Measurements from ENCODE around the gene NKAIN4. TPM values are rescaled to one million over a fixed set of nuclear protein-coding genes. Genes with fewer than 3 reads are reported as not detected.

NKAIN4 gene
- total RNA-seq, 1 experiment from 2014 or later: 3.0 TPM

GRCh38 chr20:63205896-63206295 is 48.4 kb downstream of the NKAIN4 start:
- Histone ChIP-seq H3K27me3 (ENCODE audit: control insufficient read depth, insufficient read depth, low read length) (no peaks in the 10 kb centered on the region), H3K36me3 (replicated peaks; ENCODE audit: control insufficient read depth, insufficient read depth, low read length) (peaks cover 48% of the 10 kb centered on the region), H3K4me3 (ENCODE audit: insufficient read depth, low read depth, low read length) (no peak overlapping the region)
- DNase-seq: no peak

DNA sequence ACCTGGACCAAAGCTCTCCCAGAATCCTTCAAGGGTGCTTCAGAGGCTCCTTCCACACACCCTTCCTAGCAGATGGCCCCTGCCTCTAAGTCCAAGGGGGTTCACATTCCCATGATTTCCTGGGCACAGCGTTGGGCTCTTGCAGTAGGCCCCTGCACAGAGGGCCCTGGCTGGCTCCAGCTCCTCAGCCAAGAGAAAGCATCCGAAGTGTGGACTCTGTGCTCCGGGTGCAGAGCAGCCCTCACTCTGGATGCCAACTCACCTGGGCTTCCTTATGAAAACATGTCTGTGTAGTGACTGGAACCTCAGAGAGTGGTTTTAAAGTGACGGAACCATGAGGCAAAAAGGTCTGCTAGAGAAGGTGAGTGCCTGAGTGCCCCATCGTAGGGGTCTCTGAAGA is 49.9 kb downstream of the NKAIN4 start:
- no peak for DNase-seq
- no peak overlapping the region for H3K4me3 ChIP-seq (ENCODE audit: insufficient read depth, low read depth, low read length)
- peaks cover 43% of the 10 kb centered on the region for H3K36me3 ChIP-seq (replicated peaks; ENCODE audit: control insufficient read depth, insufficient read depth, low read length)
- H3K27me3 ChIP-seq (ENCODE audit: control insufficient read depth, insufficient read depth, low read length): no peaks in the 10 kb centered on the region

GRCh38 chr20:63202811-63203526 is 51.3 kb downstream of the NKAIN4 start:
- Histone ChIP-seq H3K4me3 (ENCODE audit: insufficient read depth, low read depth, low read length) (no peak overlapping the region), H3K36me3 (replicated peaks; ENCODE audit: control insufficient read depth, insufficient read depth, low read length) (peaks cover 36% of the 10 kb centered on the region), H3K27me3 (ENCODE audit: control insufficient read depth, insufficient read depth, low read length) (no peaks in the 10 kb centered on the region)
- DNase-seq: no peak

DNA sequence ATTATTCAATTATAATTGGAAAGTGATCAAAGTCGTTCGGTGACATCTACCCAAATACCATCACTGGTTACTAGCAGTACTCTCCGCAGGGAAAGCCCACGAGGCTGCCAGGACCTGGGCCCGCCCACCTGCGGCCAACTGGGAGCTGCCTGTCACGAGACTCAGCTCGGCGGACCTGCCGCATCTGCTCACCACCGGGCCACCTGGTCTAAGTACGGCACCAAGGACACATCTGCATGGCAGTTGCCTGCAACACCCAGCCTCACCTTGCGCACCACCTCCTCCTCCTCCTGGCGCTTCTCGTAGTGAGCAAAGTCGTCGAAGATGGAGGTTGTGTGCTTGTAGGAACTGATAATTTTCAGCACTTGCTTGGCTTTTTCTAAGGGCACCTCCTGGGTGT is 52.2 kb downstream of the NKAIN4 start:
- Histone ChIP-seq H3K27me3 (ENCODE audit: control insufficient read depth, insufficient read depth, low read length) (no peaks in the 10 kb centered on the region), H3K4me3 (ENCODE audit: insufficient read depth, low read depth, low read length) (no peak overlapping the region), H3K36me3 (replicated peaks; ENCODE audit: control insufficient read depth, insufficient read depth, low read length) (peaks cover 34% of the 10 kb centered on the region)
- DNase-seq: no peak

- Histone ChIP-seq H3K36me3 (replicated peaks; ENCODE audit: control insufficient read depth, insufficient read depth, low read length) (peaks cover 20% of the 10 kb centered on the region), H3K27me3 (ENCODE audit: control insufficient read depth, insufficient read depth, low read length) (no peaks in the 10 kb centered on the region), H3K4me3 (ENCODE audit: insufficient read depth, low read depth, low read length) (no peak overlapping the region)
- DNase-seq: no peak
Measured at GRCh38 chr20:63198606-63199005, 55.7 kb downstream of the NKAIN4 start.

DNA sequence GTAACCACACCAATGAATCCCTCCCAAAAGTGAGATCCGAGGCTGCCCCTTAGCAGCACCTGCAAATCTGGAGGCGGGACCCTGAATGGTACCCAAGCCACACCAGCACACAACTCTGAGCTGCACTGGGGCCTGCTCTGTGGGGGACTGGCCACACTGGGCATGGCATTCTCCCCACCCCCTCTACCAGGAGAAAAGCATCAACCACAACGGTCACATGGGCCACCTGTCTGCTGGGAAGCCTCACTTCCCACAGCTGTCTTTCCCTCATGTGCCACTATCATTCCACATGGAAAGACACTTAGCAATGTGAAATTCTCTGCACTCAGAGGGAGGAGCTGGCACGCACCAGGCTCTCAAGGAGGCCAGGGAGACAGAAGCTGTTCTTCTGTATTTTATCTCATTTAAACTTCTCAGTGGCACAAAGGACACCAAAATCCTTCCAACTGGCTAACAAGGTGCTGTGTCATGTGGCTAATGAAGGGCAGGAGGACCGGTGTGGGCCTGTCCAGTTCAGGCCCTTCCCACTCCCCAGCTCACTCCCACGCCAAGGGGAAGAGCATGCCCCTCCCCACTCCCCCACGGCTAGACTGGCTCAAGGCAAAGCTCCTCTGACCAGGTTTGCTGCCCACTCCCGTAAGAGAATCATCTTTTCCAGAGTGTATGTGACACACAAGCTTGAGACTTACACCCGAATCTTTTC is 57.3 kb downstream of the NKAIN4 start:
- no peak overlapping the region for H3K4me3 ChIP-seq (ENCODE audit: insufficient read depth, low read depth, low read length)
- DNase-seq: no peak
- H3K36me3 ChIP-seq (replicated peaks; ENCODE audit: control insufficient read depth, insufficient read depth, low read length): peaks cover 9% of the 10 kb centered on the region
- no peaks in the 10 kb centered on the region for H3K27me3 ChIP-seq (ENCODE audit: control insufficient read depth, insufficient read depth, low read length)

GRCh38 chr20:63194797-63195173 is 59.5 kb downstream of the NKAIN4 start:
- Histone ChIP-seq H3K4me3 (ENCODE audit: insufficient read depth, low read depth, low read length) (no peak overlapping the region), H3K36me3 (replicated peaks; ENCODE audit: control insufficient read depth, insufficient read depth, low read length) (peaks cover 6% of the 10 kb centered on the region), H3K27me3 (ENCODE audit: control insufficient read depth, insufficient read depth, low read length) (no peaks in the 10 kb centered on the region)
- no peak for DNase-seq

- H3K27me3 ChIP-seq (ENCODE audit: control insufficient read depth, insufficient read depth, low read length): no peaks in the 10 kb centered on the region
- H3K4me3 ChIP-seq (ENCODE audit: insufficient read depth, low read depth, low read length): no peak overlapping the region
- no peak for DNase-seq
- H3K36me3 ChIP-seq (replicated peaks; ENCODE audit: control insufficient read depth, insufficient read depth, low read length): peaks cover 6% of the 10 kb centered on the region
Measured at GRCh38 chr20:63194007-63194796, 60.1 kb downstream of the NKAIN4 start.

DNA sequence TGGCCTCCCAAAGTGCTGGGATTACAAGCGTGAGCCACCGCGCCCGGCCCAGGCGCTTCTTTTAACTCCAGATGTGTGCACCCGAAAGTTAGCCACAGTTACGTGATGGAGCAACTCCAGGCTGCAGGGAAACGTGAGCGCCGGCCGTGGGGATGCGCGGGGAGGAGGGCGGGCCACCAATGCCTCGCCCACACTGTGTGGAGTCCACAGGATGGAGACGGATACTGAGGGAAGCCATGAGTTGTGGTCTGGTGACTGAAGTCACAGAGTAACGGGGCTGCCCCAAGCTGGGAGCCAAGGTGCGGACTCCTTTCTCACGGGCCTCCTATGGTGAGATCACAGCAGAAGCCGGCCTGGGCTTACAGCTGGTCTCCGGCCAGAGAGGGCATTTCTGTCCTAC is 61.5 kb downstream of the NKAIN4 start:
- H3K36me3 ChIP-seq (replicated peaks; ENCODE audit: control insufficient read depth, insufficient read depth, low read length): peaks cover 6% of the 10 kb centered on the region; the same call in 1 of the 2 replicates

DNA sequence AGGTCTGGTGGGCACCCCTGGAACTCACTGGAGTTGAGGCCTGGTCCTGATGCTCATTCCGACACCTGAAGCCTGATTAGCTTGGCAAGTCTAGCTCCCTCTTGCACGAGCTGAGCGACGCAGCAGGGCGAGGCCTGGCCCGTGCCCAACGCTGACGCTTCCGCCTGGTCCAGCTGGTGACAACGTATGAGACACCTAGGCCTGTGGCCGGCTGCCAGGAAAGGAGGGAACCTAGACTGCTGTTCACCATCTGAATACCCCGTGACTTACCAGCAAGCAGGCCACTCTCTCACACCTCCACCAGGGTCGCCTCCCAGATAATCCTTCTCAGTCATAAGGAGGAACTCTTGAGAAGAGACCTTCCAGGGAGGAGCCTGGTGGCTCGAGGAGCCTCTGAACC is 62.9 kb downstream of the NKAIN4 start:
- H3K4me3 ChIP-seq (ENCODE audit: insufficient read depth, low read depth, low read length): no peak overlapping the region
- DNase-seq: no peak
- H3K36me3 ChIP-seq (replicated peaks; ENCODE audit: control insufficient read depth, insufficient read depth, low read length): peaks cover 4% of the 10 kb centered on the region; the same call in 1 of the 2 replicates
- no peaks in the 10 kb centered on the region for H3K27me3 ChIP-seq (ENCODE audit: control insufficient read depth, insufficient read depth, low read length)

More for the DNA sequence above, 61.5 kb downstream of the NKAIN4 start:
- H3K4me3 ChIP-seq (ENCODE audit: insufficient read depth, low read depth, low read length): no peak overlapping the region
- H3K27me3 ChIP-seq (ENCODE audit: control insufficient read depth, insufficient read depth, low read length): no peaks in the 10 kb centered on the region
- DNase-seq: no peak

DNA sequence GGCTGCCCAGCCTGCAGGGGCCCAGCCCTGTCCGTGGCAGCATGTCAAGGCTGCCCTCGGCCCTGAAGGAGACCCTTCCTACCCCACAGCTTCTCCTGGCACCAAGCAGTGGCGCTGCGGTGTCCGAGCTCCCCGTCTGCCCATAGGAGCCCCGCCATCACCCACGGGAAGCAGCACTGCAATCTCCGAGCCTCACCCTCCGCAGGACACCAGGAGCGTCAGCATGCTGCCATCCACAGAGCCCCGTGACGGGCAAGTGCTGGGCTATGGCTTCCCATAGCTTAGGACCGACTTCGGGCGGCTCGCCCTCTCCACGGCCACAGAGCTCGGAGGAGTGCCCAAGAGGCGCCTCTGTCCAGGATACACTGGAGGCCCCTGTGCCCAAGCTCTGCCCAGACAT is 63.4 kb downstream of the NKAIN4 start:
- H3K27me3 ChIP-seq (ENCODE audit: control insufficient read depth, insufficient read depth, low read length): no peaks in the 10 kb centered on the region

More for the DNA sequence above, 63.4 kb downstream of the NKAIN4 start:
- H3K4me3 ChIP-seq (ENCODE audit: insufficient read depth, low read depth, low read length): no peak overlapping the region
- DNase-seq: peak; percentile 65
- H3K36me3 ChIP-seq (replicated peaks; ENCODE audit: control insufficient read depth, insufficient read depth, low read length): peaks cover 4% of the 10 kb centered on the region; the same call in 1 of the 2 replicates

Other genes with a start within 250 kb of the NKAIN4 start
- gene BHLHE23, start 247.5 kb downstream of the NKAIN4 start, total RNA-seq (2014; rRNA removed; shearing (Covaris generic)): 2.1 TPM in 2 replicates
- gene YTHDF1, start 38.3 kb downstream of the NKAIN4 start, total RNA-seq (2014; rRNA removed; shearing (Covaris generic)): 32.6 and 36.0 TPM in 2 replicates
- 0.26 TPM in 1 of 2 replicates, not detected in the other for gene BIRC7, start 18.6 kb downstream of the NKAIN4 start, total RNA-seq (2014; rRNA removed; shearing (Covaris generic))
- 88.0 and 114 TPM in 2 replicates for gene ARFGAP1, start 18.4 kb upstream of the NKAIN4 start, total RNA-seq (2014; rRNA removed; shearing (Covaris generic))
- 0.17 and 0.70 TPM in 2 replicates for gene COL20A1, start 38.7 kb upstream of the NKAIN4 start, total RNA-seq (2014; rRNA removed; shearing (Covaris generic))
- 2.0 TPM in 2 replicates for gene CHRNA4, start 106.9 kb upstream of the NKAIN4 start, total RNA-seq (2014; rRNA removed; shearing (Covaris generic))
- gene KCNQ2, start 218.2 kb upstream of the NKAIN4 start, total RNA-seq (2014; rRNA removed; shearing (Covaris generic)): 92.6 and 129 TPM in 2 replicates
- 30.7 and 37.1 TPM in 2 replicates for gene EEF1A2, start 244.6 kb upstream of the NKAIN4 start, total RNA-seq (2014; rRNA removed; shearing (Covaris generic))

All from H7 (cell line).